Hepatocyte (in vitro differentiated cells): Measurements from ENCODE around the gene DCP2.

ENCODE experiments used
- EZH2 ChIP-seq: fragments of 200-600 bp; sonication (generic); IDR thresholded peaks from 2 replicates; pipeline ENCODE4 v1.6.1; 2016; ENCODE audit warnings: antibody characterized with exemption, mild to moderate bottlenecking, borderline replicate concordance
- TF ChIP-seq, protein P1 (sequence below): fragments of 200-600 bp; sonication (generic); IDR thresholded peaks from 2 replicates; pipeline ENCODE4 v1.5.1; 2016; ENCODE audit warnings: antibody characterized with exemption, mild to moderate bottlenecking; ENCODE audit not compliant: poor library complexity

DNA sequence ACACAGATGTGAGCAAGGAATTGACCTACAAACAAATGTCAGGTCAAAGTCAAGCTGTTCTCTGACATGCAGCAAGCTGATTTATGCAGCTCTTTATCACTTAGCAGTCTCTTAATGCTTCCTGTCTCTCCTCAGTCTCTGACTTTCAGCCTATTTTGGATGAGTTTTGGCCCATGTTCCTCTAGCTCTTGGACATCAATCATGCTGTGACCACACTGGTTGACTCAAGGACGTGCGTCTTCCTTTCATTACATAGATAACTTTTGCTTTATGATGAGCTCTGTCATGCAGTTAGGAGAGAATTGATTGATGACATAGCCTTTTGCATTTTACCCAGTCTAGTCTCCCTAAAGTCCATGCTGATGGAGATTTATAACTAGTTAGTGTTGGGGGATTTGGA lies 45.1 kb upstream of the DCP2 start:
- TF ChIP-seq EZH2: no peak
- TF ChIP-seq, protein P1, sequence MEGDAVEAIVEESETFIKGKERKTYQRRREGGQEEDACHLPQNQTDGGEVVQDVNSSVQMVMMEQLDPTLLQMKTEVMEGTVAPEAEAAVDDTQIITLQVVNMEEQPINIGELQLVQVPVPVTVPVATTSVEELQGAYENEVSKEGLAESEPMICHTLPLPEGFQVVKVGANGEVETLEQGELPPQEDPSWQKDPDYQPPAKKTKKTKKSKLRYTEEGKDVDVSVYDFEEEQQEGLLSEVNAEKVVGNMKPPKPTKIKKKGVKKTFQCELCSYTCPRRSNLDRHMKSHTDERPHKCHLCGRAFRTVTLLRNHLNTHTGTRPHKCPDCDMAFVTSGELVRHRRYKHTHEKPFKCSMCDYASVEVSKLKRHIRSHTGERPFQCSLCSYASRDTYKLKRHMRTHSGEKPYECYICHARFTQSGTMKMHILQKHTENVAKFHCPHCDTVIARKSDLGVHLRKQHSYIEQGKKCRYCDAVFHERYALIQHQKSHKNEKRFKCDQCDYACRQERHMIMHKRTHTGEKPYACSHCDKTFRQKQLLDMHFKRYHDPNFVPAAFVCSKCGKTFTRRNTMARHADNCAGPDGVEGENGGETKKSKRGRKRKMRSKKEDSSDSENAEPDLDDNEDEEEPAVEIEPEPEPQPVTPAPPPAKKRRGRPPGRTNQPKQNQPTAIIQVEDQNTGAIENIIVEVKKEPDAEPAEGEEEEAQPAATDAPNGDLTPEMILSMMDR: no peak
